Neural progenitor cell (in vitro differentiated cells): Measurements from ENCODE around the gene OR51F1. TPM values are rescaled to one million over a fixed set of nuclear protein-coding genes. Genes with fewer than 3 reads are reported as not detected.
"Not testable (repeated sequence)": the region's sequence is repeated elsewhere in the genome, so short reads cannot be mapped to it uniquely, and the experiment has no call there.

ENCODE experiments used
- DNase-seq: peaks from one replicate; pipeline ENCODE4 v3.0.0-alpha.2; 2016; ENCODE audit warnings: low spot score
- H2AFZ ChIP-seq: fragments of 200-600 bp; sonication (generic); replicated peaks from 2 replicates; pipeline ENCODE4 v1.6.1; 2016; ENCODE audit warnings: antibody characterized with exemption
- H3F3A ChIP-seq: fragments of 200-600 bp; sonication (generic); 2 replicates; pipeline ENCODE4 v1.6.1; 2016; ENCODE audit warnings: antibody characterized with exemption, low read depth
- H3K27ac ChIP-seq: fragments of 200-600 bp; sonication (generic); 2 replicates; pipeline ENCODE4 v1.5.1; 2016; ENCODE audit warnings: mild to moderate bottlenecking
- H3K27me3 ChIP-seq: fragments of 200-600 bp; sonication (generic); 2 replicates; pipeline ENCODE4 v1.6.1; 2016; ENCODE audit warnings: mild to moderate bottlenecking, moderate library complexity
- H3K36me3 ChIP-seq: fragments of 200-600 bp; sonication (generic); 2 replicates; pipeline ENCODE4 v1.5.1; 2016
- H3K4me1 ChIP-seq: fragments of 200-600 bp; sonication (generic); 2 replicates; pipeline ENCODE4 v1.6.1; 2016; ENCODE audit warnings: mixed run types
- H3K4me2 ChIP-seq: fragments of 200-600 bp; sonication (generic); 2 replicates; pipeline ENCODE4 v1.6.1; 2016
- H3K4me3 ChIP-seq: fragments of 200-600 bp; sonication (generic); 2 replicates; pipeline ENCODE4 v1.5.1; 2016
- H3K79me2 ChIP-seq: fragments of 200-600 bp; sonication (generic); 2 replicates; pipeline ENCODE4 v1.6.1; 2016; ENCODE audit warnings: low read depth
- H3K9ac ChIP-seq: fragments of 200-600 bp; sonication (generic); 2 replicates; pipeline ENCODE4 v1.6.1; 2016
- H3K9me3 ChIP-seq: fragments of 200-600 bp; sonication (generic); 2 replicates; pipeline ENCODE4 v1.5.1; 2016; ENCODE audit warnings: low read depth
- H4K20me1 ChIP-seq: fragments of 200-600 bp; sonication (generic); 2 replicates; pipeline ENCODE4 v1.6.1; 2016; ENCODE audit warnings: low read depth
- H3K27ac Mint-ChIP-seq: 3 replicates; pipeline ENCODE4 v1.8.0; 2021; ENCODE audit warnings: mixed read lengths
- H3K27me3 Mint-ChIP-seq: 2 replicates; pipeline ENCODE4 v1.8.0; 2022; ENCODE audit warnings: low read depth, mild to moderate bottlenecking, inconsistent platforms, moderate library complexity, mixed read lengths; ENCODE audit not compliant: insufficient read depth
- H3K36me3 Mint-ChIP-seq: 3 replicates; pipeline ENCODE4 v1.8.0; 2021; ENCODE audit warnings: mixed read lengths
- H3K4me1 Mint-ChIP-seq: 3 replicates; pipeline ENCODE4 v1.8.0; 2021; ENCODE audit warnings: mixed read lengths
- H3K4me3 Mint-ChIP-seq: 3 replicates; pipeline ENCODE4 v1.8.0; 2021; ENCODE audit warnings: mild to moderate bottlenecking, moderate library complexity, mixed read lengths
- H3K9me3 Mint-ChIP-seq: 3 replicates; pipeline ENCODE4 v1.8.0; 2020; ENCODE audit warnings: mixed read lengths
- CTCF ChIP-seq: fragments of 200-600 bp; sonication (generic); IDR thresholded peaks from 2 replicates; pipeline ENCODE4 v1.5.1; 2017; ENCODE audit warnings: antibody characterized with exemption, mild to moderate bottlenecking
- EZH2 ChIP-seq: fragments of 200-600 bp; sonication (generic); IDR thresholded peaks from 2 replicates; pipeline ENCODE4 v1.6.1; 2017; ENCODE audit warnings: antibody characterized with exemption, mild to moderate bottlenecking, moderate library complexity
- EZH2phosphoT487 ChIP-seq: fragments of 200-600 bp; sonication (generic); IDR thresholded peaks from 2 replicates; pipeline ENCODE4 v1.6.1; 2017; ENCODE audit warnings: antibody characterized with exemption
- total RNA-seq: library from RNA; depleted of rRNA; stranded (reverse); fragments of >200 nt; gene quantifications from 2 replicates; pipeline ENCODE4 v1.2.3, GENCODE V29; 2015; ENCODE audit warnings: low replicate concordance

Gene OR51F1
- total RNA-seq, 1 donor from 2014 or later: not detected

GRCh38 chr11:4804280-4804679 lies 34.5 kb upstream of the OR51F1 start, which contains the start of gene OR52R1:
OR52R1 (minus strand) TSS chr11:4804380; CDS start chr11:4804380, 0 bp downstream.
- Histone ChIP-seq H2AFZ (no peak within 1 kb of the TSS), H3K27me3 (no peaks in the 10 kb centered on the region), H3K79me2 (no peaks in the 10 kb centered on the region), H3K4me3 (no peak within 1 kb of the TSS), H3K4me1 (no peaks in the 10 kb centered on the region), H3K9ac (no peak within 1 kb of the TSS), H3K4me2 (no peak within 1 kb of the TSS), H3F3A (no peaks in the 10 kb centered on the region), H3K36me3 (no peaks in the 10 kb centered on the region), H3K27ac (no peak within 1 kb of the TSS), H4K20me1 (no peaks in the 10 kb centered on the region), H3K9me3 (no peaks in the 10 kb centered on the region)
- Mint-ChIP-seq H3K4me3 (no peak within 1 kb of the TSS), H3K27me3 (no peaks in the 10 kb centered on the region), H3K36me3 (no peaks in the 10 kb centered on the region), H3K4me1 (peaks cover 3% of the 10 kb centered on the region), H3K9me3 (no peaks in the 10 kb centered on the region), H3K27ac (no peak within 1 kb of the TSS)
- TF ChIP-seq EZH2: no peak
- no peak for TF ChIP-seq EZH2phosphoT487
- TF ChIP-seq CTCF: no peak
- DNase-seq: no peak

DNA sequence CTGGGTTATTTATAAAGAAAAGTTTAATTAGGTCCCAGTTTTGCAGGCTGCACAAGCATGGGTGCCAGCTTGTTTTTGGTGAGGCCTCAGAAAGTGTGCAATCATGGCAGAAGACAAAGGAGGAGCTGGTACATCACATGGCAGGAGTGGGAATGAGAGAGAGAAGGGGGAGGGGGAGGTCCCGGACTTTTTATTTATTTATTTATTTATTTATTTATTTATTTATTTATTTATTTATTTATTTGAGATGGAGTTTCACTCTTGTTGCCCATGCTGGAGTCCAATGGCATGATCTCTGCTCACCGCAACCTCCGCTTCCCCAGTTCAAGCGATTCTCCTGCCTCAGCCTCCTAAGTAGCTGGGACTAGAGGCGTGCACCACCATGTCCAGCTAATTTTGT lies 31.6 kb upstream of the OR51F1 start:
- H3K4me1 Mint-ChIP-seq, DNase-seq, H3K9ac ChIP-seq, H3K4me1 ChIP-seq, H3K36me3 ChIP-seq, H3K27ac ChIP-seq, H3K27ac Mint-ChIP-seq, H3K9me3 ChIP-seq, H2AFZ ChIP-seq, H3K27me3 Mint-ChIP-seq, H4K20me1 ChIP-seq, H3K27me3 ChIP-seq, H3F3A ChIP-seq, H3K4me2 ChIP-seq, H3K4me3 ChIP-seq, H3K9me3 Mint-ChIP-seq, H3K36me3 Mint-ChIP-seq, H3K4me3 Mint-ChIP-seq, H3K79me2 ChIP-seq: not testable (repeated sequence)

DNA sequence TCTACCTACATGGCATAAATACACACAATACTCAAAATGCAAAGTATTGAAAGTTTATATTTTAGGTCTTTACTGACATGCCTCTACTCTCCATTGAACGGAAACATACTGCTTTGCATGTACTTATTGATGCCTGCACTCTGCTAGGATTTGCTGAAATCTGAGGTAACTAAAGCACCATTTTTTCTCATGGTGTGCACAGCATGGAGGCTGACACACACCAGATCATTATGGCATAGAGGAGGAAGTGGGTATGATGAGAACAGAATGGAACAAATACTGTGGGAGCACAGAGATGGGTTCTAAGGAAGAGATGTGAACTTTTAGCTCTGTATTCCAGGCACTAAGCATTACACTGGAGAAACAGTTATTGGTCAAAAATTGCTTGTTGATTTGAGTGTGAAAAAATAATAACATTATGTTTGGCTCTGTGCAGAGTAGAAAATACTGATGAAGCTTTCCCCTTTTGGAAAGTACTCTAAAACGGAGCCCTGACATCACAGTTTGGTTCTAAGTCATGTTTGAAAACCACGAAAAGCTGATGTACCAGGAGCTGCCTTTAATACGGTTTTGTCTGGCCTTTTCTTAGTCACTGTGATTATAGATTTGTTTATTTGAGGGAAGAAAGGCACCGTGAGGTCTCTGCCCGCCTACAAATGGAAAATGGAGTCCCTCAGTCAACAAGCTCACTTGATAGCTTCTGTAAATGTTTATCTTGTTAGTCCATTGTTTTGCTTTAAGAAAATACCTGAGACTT lies 28.9 kb upstream of the OR51F1 start:
- H2AFZ ChIP-seq: no peak overlapping the region
- Mint-ChIP-seq H3K9me3 (no peaks in the 10 kb centered on the region), H3K27me3 (no peaks in the 10 kb centered on the region), H3K4me3 (no peak overlapping the region), H3K27ac (no peak overlapping the region), H3K4me1 (peaks cover 3% of the 10 kb centered on the region), H3K36me3 (no peaks in the 10 kb centered on the region)
- no peaks in the 10 kb centered on the region for H3F3A ChIP-seq
- H3K36me3 ChIP-seq: no peaks in the 10 kb centered on the region
- DNase-seq: no peak
- H3K9me3 ChIP-seq: no peaks in the 10 kb centered on the region
- H3K9ac ChIP-seq: no peak overlapping the region
- H3K27me3 ChIP-seq: no peaks in the 10 kb centered on the region
- no peak for TF ChIP-seq EZH2phosphoT487
- TF ChIP-seq EZH2: no peak
- TF ChIP-seq CTCF: no peak
- no peaks in the 10 kb centered on the region for H3K4me1 ChIP-seq
- H4K20me1 ChIP-seq: no peaks in the 10 kb centered on the region
- no peak overlapping the region for H3K4me3 ChIP-seq
- no peak overlapping the region for H3K27ac ChIP-seq
- H3K4me2 ChIP-seq: no peak overlapping the region
- H3K79me2 ChIP-seq: no peaks in the 10 kb centered on the region

DNA sequence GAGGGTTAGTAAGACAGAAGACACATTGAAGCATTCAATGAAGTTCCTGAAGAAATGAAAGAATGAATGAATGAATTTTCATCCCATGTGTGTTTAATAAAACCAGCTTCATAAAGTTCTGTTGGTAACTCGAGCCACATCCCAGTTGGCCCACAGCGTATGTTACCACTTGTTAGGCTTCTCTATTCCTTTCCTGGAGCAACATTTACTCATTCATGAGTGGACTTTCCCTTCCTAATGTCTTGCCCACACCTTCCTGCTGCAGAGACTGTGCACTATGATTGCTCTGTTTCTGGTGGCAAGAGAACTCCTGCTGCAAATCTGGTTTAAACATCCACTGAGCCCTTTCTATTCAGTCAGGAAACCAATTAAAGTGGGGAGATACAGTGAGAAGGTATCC lies 27.5 kb upstream of the OR51F1 start:
- H3K9ac ChIP-seq: no peak overlapping the region
- H3F3A ChIP-seq: no peaks in the 10 kb centered on the region
- H3K4me1 Mint-ChIP-seq: peaks cover 3% of the 10 kb centered on the region
- H3K36me3 Mint-ChIP-seq: no peaks in the 10 kb centered on the region
- H3K4me2 ChIP-seq: no peak overlapping the region
- TF ChIP-seq EZH2: no peak
- H3K4me3 Mint-ChIP-seq: no peak overlapping the region
- no peaks in the 10 kb centered on the region for H3K36me3 ChIP-seq
- no peaks in the 10 kb centered on the region for H3K9me3 Mint-ChIP-seq
- no peaks in the 10 kb centered on the region for H3K79me2 ChIP-seq
- no peak overlapping the region for H2AFZ ChIP-seq
- no peak for DNase-seq
- H3K27me3 ChIP-seq: no peaks in the 10 kb centered on the region
- H3K27me3 Mint-ChIP-seq: no peaks in the 10 kb centered on the region
- H3K27ac Mint-ChIP-seq: no peak overlapping the region
- H3K27ac ChIP-seq: no peak overlapping the region
- H3K9me3 ChIP-seq: no peaks in the 10 kb centered on the region
- no peak overlapping the region for H3K4me3 ChIP-seq
- H3K4me1 ChIP-seq: no peaks in the 10 kb centered on the region
- H4K20me1 ChIP-seq: no peaks in the 10 kb centered on the region
